CD4-positive, CD25-positive, alpha-beta regulatory T cell (primary cell): Measurements from ENCODE around the gene OR2A42. TPM values are rescaled to one million over a fixed set of nuclear protein-coding genes. Genes with fewer than 3 reads are reported as not detected.

Source experiments
- polyA plus RNA-seq, 4 donors: library from polyadenylated mRNA; unstranded; fragments of 300-500 nt; fragmentation: Illumina TruSeq; gene quantifications; one replicate each; pipeline ENCODE4 v1.2.3, GENCODE V29; 2021
- total RNA-seq: library from RNA; stranded (reverse); gene quantifications from one replicate; pipeline ENCODE4 v1.2.3, GENCODE V29; 2022

OR2A42 gene
- total and polyA plus RNA-seq, 5 donors from 2014 or later, result 0.14 to 0.30 (median 0.24) TPM; not detected in 2

Other genes starting within 250 kb of the OR2A42 start
- gene OR6B1, start 239.3 kb downstream of the OR2A42 start, total RNA-seq, result not detected
- gene OR6B1, start 239.3 kb downstream of the OR2A42 start, polyA plus RNA-seq, result not detected
- not detected for gene OR2A5, start 190.7 kb downstream of the OR2A42 start, total RNA-seq
- gene OR2A5, start 190.7 kb downstream of the OR2A42 start, polyA plus RNA-seq, result not detected
- not detected for gene OR2A25, start 169.8 kb downstream of the OR2A42 start, total RNA-seq
- gene OR2A25, start 169.8 kb downstream of the OR2A42 start, polyA plus RNA-seq, result not detected
- gene OR2A12, start 153.3 kb downstream of the OR2A42 start, total RNA-seq, result not detected
- gene OR2A12, start 153.3 kb downstream of the OR2A42 start, polyA plus RNA-seq, result under 1 TPM in 1 of 4 donors, not detected in 3; 0.06 TPM
- not detected for gene OR2A2, start 130.0 kb downstream of the OR2A42 start, total RNA-seq
- not detected for gene OR2A2, start 130.0 kb downstream of the OR2A42 start, polyA plus RNA-seq
- gene OR2A14, start 116.4 kb downstream of the OR2A42 start, total RNA-seq, result not detected
- not detected for gene OR2A14, start 116.4 kb downstream of the OR2A42 start, polyA plus RNA-seq
- 3.8 TPM for gene CTAGE4, start 56.1 kb downstream of the OR2A42 start, total RNA-seq
- gene CTAGE4, start 56.1 kb downstream of the OR2A42 start, polyA plus RNA-seq, result under 1 TPM in 1 of 4 donors, not detected in 3; 0.29 TPM
- gene ARHGEF35, start 43.8 kb downstream of the OR2A42 start, total RNA-seq, result 3.5 TPM
- 1 to 10 TPM; 1.7 to 4.2 (median 2.8) TPM for gene ARHGEF35, start 43.8 kb downstream of the OR2A42 start, polyA plus RNA-seq
- gene OR2A7, start 25.2 kb upstream of the OR2A42 start, total RNA-seq, result 6.0 TPM
- gene OR2A7, start 25.2 kb upstream of the OR2A42 start, polyA plus RNA-seq, result under 1 TPM; 0.17 to 0.98 (median 0.39) TPM
- not detected for gene CTAGE8, start 29.7 kb upstream of the OR2A42 start, total RNA-seq
- under 1 TPM in 3 of 4 donors, not detected in 1; 0.35 to 0.54 (median 0.46) TPM for gene CTAGE8, start 29.7 kb upstream of the OR2A42 start, polyA plus RNA-seq
- not detected for gene OR2A1, start 72.8 kb upstream of the OR2A42 start, total RNA-seq
- under 1 TPM in 3 of 4 donors, not detected in 1; 0.20 to 0.87 (median 0.38) TPM for gene OR2A1, start 72.8 kb upstream of the OR2A42 start, polyA plus RNA-seq
- 10.5 TPM for gene ARHGEF5, start 115.8 kb upstream of the OR2A42 start, total RNA-seq
- gene ARHGEF5, start 115.8 kb upstream of the OR2A42 start, polyA plus RNA-seq, result 1 to 10 TPM in 3 of 4 donors, under 1 TPM in 1; 0.67 to 1.9 (median 1.5) TPM
- gene NOBOX, start 164.1 kb upstream of the OR2A42 start, total RNA-seq, result not detected
- gene NOBOX, start 164.1 kb upstream of the OR2A42 start, polyA plus RNA-seq, result not detected